GM12875 (cell line): ENCODE results near the gene ZCCHC2.

Experiments used
- H3K4me3 ChIP-seq: one replicate; pipeline ENCODE4 v1.5.1; 2011; ENCODE audit warnings: low read depth, low read length, control low read depth
- TF ChIP-seq, protein P1 (sequence below): IDR thresholded peaks from 2 replicates; pipeline ENCODE4 v1.5.1; 2011; ENCODE audit warnings: low read depth, mild to moderate bottlenecking, control low read depth, inconsistent platforms, low read length, moderate library complexity, borderline replicate concordance; ENCODE audit not compliant: insufficient read depth

Gene ZCCHC2

DNA sequence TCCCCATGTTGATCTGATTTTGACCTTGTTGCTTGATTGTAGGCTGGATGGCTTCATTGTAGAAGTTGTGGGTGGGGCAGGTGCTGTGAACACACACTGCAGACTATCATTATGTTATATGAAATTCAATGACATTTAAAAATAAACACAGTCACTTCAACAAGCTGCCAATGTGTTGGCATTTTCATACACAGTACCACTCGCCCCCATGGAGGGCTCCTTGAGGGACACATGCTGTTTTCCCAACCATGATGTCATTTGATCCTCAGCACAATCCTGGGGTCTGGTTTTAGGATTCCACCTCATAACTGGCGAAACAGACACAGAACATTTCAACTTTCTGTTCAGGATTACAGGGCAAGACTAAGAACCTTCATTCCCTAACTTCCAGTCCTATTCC, 86.9 kb downstream of the ZCCHC2 start:
- H3K4me3 ChIP-seq = no peak overlapping the region
- TF ChIP-seq, protein P1, sequence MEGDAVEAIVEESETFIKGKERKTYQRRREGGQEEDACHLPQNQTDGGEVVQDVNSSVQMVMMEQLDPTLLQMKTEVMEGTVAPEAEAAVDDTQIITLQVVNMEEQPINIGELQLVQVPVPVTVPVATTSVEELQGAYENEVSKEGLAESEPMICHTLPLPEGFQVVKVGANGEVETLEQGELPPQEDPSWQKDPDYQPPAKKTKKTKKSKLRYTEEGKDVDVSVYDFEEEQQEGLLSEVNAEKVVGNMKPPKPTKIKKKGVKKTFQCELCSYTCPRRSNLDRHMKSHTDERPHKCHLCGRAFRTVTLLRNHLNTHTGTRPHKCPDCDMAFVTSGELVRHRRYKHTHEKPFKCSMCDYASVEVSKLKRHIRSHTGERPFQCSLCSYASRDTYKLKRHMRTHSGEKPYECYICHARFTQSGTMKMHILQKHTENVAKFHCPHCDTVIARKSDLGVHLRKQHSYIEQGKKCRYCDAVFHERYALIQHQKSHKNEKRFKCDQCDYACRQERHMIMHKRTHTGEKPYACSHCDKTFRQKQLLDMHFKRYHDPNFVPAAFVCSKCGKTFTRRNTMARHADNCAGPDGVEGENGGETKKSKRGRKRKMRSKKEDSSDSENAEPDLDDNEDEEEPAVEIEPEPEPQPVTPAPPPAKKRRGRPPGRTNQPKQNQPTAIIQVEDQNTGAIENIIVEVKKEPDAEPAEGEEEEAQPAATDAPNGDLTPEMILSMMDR = no peak

DNA sequence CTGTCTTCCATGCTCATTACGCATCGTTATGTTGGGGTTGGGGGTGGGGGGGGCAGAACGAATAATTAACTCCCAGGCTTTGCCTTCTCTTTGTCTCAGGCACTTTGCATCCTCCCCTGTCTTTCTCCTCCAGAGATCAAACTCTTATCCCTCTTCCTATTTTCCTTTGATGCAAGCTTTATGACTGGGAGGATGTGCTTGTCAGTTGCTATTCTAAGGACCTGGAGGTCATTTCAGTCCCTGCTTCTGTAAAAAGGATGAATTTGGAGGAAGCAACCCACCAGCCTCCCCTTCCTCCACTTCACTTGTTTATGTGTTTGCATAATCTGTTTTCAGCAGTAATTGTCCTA, 87.5 kb downstream of the ZCCHC2 start:
- no peak overlapping the region for H3K4me3 ChIP-seq
- TF ChIP-seq, protein P1 = no peak

DNA sequence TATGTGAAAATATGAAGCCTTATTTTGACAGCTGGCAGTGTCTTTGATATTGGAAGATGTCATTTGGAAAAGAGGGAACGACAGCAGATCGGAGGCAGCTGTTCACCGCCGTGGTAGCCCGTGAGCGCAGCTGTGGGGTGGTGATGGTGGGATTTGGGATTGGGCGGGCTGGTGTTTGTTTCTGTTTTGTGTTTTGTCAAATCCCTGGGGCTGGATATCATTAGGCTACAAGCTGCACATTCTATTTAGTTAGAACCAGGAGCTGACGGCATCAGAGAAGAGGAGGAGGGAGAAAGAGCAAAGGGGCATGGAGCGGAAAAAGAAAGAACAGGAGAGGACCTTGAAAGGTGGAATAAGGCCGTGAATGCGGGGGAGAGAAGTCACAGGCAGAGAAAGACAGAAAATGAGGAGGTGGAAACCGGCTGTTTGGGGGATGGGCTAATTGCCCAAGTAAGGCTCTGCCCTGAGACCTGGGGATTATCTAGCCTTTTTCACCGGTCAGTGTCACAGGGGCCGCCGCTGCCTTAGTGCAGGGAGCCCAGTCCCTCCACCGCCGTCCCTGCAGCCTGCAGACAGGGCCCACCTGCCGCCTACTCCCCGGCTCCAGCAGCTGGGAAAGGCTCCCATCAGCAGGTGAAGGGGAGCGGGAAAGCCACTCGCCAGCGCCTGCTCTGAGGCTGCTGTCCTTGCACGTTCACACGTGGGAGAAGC, 88.0 kb downstream of the ZCCHC2 start:
- no peak overlapping the region for H3K4me3 ChIP-seq
- TF ChIP-seq, protein P1 = no peak

DNA sequence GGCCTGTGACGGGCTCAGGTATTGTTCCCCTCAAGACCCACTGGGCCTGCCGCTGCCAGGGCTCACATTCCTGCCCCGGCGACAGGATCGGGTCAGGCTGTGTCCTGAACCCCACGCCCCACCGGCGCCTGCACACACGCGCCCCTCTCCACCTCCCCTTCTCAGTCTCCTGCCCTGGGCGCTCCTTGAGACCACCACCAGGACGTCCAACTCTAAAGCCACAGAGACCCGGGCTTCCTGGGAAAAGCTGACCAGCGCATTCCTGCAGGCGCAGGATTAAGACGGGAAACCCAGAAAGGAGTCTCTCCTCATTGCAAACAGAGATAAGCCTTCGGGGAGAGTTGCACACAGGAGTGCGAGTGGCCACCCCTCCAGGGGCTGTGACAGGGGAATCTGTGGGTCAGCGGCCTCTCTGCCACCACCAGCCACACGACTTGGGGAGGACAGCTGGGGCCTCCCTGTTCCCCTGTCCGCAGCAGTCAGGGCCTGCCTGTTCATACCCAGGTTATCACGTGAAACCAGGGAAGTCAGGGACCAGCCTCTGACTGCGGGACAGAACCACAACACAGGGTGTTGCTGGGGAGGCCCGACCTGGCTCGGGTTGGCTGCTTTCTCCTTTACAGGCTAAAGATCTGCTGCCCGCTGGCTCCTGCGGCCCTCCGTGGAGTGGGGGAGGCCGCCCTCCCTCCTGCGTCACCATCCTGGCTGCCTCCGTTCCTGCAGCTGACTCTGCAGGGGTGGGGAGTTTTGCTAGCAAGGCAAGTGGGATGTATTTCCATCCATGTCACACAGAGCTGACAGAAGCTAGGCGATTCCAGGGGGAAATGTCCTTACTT, 88.8 kb downstream of the ZCCHC2 start:
- H3K4me3 ChIP-seq = no peak overlapping the region
- TF ChIP-seq, protein P1 = no peak

DNA sequence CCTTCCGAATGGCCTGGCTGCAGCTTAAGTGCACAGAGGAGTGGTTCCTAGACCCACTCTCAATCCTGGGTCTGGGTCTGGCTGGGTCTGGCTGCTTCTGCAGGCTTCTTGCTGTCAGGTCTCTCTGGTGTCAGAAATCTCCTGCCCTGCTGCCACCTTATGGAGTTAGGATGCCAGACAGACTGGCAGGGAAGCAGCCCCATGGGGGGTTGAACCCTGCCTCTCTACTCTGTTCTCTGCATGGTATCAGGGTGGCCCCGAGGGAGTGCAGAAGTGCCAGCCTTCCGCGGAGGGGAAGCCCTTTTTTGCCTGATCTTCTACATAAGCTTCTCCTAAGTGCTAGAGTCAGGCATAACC, 89.4 kb downstream of the ZCCHC2 start:
- TF ChIP-seq, protein P1 = no peak
- no peak overlapping the region for H3K4me3 ChIP-seq

DNA sequence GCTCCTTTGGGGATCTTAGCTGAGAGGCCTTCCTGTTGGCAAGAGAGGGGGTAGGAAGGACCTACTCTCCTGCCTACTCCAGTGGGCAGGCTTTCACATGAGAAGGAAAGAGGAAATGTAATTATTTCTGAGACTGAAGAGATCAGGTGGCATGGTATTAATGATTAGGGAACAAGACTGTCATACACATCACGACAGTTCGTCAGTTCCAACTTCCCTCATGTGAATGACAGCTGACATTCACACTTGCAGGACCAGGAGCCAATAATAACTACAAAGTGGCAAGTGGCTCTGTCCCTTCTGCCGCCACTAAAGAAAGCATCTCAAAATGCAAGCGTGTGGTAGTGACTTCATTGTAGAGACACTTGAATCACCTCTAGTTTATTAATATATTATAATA, 90.0 kb downstream of the ZCCHC2 start:
- H3K4me3 ChIP-seq = no peak overlapping the region
- TF ChIP-seq, protein P1 = no peak

DNA sequence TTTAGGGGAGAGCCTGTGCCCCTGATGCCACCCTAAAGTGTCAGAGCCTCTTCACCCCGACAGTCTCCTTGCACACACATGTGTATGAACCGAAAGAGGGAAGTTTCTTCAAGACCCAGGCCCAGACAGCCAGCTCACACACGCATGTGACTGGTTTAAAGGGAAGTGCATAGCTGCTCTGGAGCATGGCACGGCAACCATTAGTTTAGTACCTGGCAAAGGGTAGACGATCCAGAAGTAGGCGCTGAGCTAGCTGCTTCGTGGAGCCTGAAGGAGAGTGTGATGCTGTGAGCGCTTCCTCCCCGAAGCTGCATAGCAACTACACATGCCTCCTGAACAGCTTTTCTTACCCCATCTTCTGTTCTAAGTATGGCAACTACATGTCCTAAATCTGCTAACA, 91.7 kb downstream of the ZCCHC2 start:
- TF ChIP-seq, protein P1 = no peak
- H3K4me3 ChIP-seq = no peak overlapping the region
